NT2/D1 (cell line): Measurements from ENCODE around the gene SLC16A4.

Experiments
- DNase-seq: peaks from one replicate; pipeline ENCODE4 v3.0.0-alpha.2; 2011; ENCODE audit warnings: low read depth, low spot score
- H3K27me3 ChIP-seq: 2 replicates; pipeline ENCODE4 v1.6.0; 2011; ENCODE audit warnings: mild to moderate bottlenecking; ENCODE audit not compliant: insufficient read length, insufficient read depth
- H3K36me3 ChIP-seq: 2 replicates; pipeline ENCODE4 v1.6.1; 2011; ENCODE audit warnings: mild to moderate bottlenecking, low read length, mixed read lengths; ENCODE audit not compliant: insufficient read depth, insufficient read length
- H3K4me1 ChIP-seq: 2 replicates; pipeline ENCODE4 v1.5.1; 2011; ENCODE audit not compliant: insufficient read depth, insufficient read length
- H3K4me3 ChIP-seq: 2 replicates; pipeline ENCODE4 v1.5.1; 2011; ENCODE audit warnings: low read depth; ENCODE audit not compliant: insufficient read length
- H3K9ac ChIP-seq: 2 replicates; pipeline ENCODE4 v1.6.0; 2011; ENCODE audit warnings: low read depth; ENCODE audit not compliant: insufficient read length
- H3K9me3 ChIP-seq: 2 replicates; pipeline ENCODE4 v1.5.1; 2011; ENCODE audit warnings: mild to moderate bottlenecking, low read length; ENCODE audit not compliant: insufficient read depth
- SUZ12 ChIP-seq: IDR thresholded peaks from 2 replicates; pipeline ENCODE4 v1.6.1; 2011; ENCODE audit not compliant: insufficient read length, insufficient read depth; ENCODE audit errors: extremely low read depth
- YY1 ChIP-seq: IDR thresholded peaks from 2 replicates; pipeline ENCODE4 v1.6.1; 2011; ENCODE audit not compliant: insufficient read length, insufficient read depth
- ZNF274 ChIP-seq: IDR thresholded peaks from 2 replicates; pipeline ENCODE4 v1.6.1; 2011; ENCODE audit warnings: mild to moderate bottlenecking, low read depth, low read length

Gene SLC16A4

DNA sequence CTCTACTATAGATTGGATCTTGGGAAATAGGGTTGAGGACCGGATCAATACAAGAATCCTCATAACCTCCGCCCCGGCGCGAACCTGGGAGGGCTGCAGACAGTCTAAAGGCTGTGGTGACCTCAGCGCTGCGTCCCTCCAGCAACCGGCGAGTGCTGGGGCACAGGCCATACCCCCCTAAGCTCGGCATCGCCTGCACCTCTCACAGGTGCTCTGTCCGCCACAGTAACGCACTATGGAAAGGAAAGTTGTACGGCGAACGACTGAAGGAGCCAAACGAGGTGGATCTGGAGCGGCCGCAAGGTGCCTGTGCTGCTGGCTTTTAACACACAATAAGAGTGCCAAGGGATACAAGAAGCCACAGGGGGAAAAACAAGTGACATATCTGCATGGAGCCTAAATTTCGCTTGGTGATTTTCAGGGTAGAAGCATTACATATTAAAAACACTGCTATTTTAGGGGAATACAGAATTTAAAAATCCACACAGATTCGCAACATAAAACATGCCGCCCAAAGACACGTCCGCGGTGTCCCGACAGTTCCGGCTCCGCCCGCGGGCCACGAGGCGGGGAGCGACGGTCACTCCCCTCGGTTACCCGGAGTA, 53.0 kb downstream of the SLC16A4 start:
- H3K9ac ChIP-seq = peak overlapping the region; percentile 96
- peak; percentile 15 for DNase-seq
- peaks cover 8% of the 10 kb centered on the region for H3K4me1 ChIP-seq
- no peaks in the 10 kb centered on the region for H3K9me3 ChIP-seq
- peak overlapping the region; percentile 98 for H3K4me3 ChIP-seq
- peaks cover 28% of the 10 kb centered on the region for H3K36me3 ChIP-seq
- no peaks in the 10 kb centered on the region for H3K27me3 ChIP-seq
- TF ChIP-seq YY1 (no peak), SUZ12 (no peak), ZNF274 (no peak)

DNA sequence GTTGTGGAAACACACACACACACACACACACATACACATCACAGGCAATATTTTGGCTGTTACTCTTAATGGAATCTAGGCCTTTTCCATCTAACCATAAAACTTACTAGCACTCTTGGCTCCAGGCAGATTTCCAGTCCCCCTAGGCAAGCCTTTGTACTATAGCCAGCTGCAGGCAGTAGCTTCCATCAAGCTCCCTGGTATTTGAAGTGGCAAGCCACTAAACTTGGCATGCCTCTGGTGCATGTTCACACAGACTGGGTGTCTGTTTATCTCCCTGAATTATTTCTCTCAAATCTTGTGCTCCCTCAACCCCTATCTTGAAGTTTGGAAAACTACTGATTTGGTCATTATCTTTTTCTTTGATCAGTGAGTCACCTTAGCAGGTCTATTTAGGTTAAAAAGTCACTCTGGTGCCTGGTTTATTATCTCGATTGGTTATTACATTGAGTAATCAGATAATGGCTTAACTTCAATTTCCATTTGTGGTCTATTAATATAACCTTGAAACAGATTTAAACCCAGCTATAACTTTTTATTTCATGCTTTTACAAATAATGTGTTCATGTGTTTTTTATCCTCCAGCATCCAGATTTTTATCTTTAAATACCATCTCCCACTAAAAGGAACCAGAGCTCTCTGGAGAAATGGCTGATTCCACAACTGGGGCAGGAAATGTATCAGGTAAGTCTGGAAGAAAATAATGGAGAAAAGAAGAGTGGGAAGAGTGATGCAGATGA, 54.4 kb downstream of the SLC16A4 start:
- Histone ChIP-seq H3K4me3 (no peak overlapping the region), H3K9ac (no peak overlapping the region)

GRCh38 chr1:110335265-110335664, 55.6 kb downstream of the SLC16A4 start:
- Histone ChIP-seq H3K9ac (no peak overlapping the region), H3K4me3 (no peak overlapping the region), H3K27me3 (no peaks in the 10 kb centered on the region), H3K9me3 (no peaks in the 10 kb centered on the region), H3K4me1 (no peaks in the 10 kb centered on the region), H3K36me3 (peaks cover 3% of the 10 kb centered on the region)
- TF ChIP-seq ZNF274 (no peak), SUZ12 (no peak), YY1 (no peak)
- no peak for DNase-seq

More for the DNA sequence above, 54.4 kb downstream of the SLC16A4 start:
- DNase-seq = no peak
- Histone ChIP-seq H3K4me1 (peaks cover 8% of the 10 kb centered on the region), H3K27me3 (no peaks in the 10 kb centered on the region), H3K9me3 (no peaks in the 10 kb centered on the region), H3K36me3 (peaks cover 15% of the 10 kb centered on the region)
- TF ChIP-seq YY1 (no peak), ZNF274 (no peak), SUZ12 (no peak)

- Histone ChIP-seq H3K4me1 (no peaks in the 10 kb centered on the region), H3K4me3 (no peak overlapping the region), H3K9ac (no peak overlapping the region), H3K27me3 (no peaks in the 10 kb centered on the region), H3K36me3 (no peaks in the 10 kb centered on the region), H3K9me3 (peaks cover 4% of the 10 kb centered on the region; the same call in 1 of the 2 replicates)
- TF ChIP-seq ZNF274 (no peak), YY1 (no peak), SUZ12 (no peak)
- DNase-seq = no peak
These were observed 62.1 kb downstream of the SLC16A4 start for GRCh38 chr1:110328700-110329099.

GRCh38 chr1:110328274-110328673, 62.6 kb downstream of the SLC16A4 start:
- Histone ChIP-seq H3K9me3 (peaks cover 4% of the 10 kb centered on the region; the same call in 1 of the 2 replicates), H3K4me1 (no peaks in the 10 kb centered on the region), H3K36me3 (no peaks in the 10 kb centered on the region), H3K4me3 (no peak overlapping the region), H3K9ac (no peak overlapping the region), H3K27me3 (no peaks in the 10 kb centered on the region)
- no peak for DNase-seq
- TF ChIP-seq SUZ12 (no peak), ZNF274 (no peak), YY1 (no peak)

- Histone ChIP-seq H3K36me3 (no peaks in the 10 kb centered on the region), H3K4me1 (no peaks in the 10 kb centered on the region), H3K9ac (no peak overlapping the region), H3K4me3 (no peak overlapping the region), H3K9me3 (peaks cover 4% of the 10 kb centered on the region; the same call in 1 of the 2 replicates), H3K27me3 (no peaks in the 10 kb centered on the region)
- DNase-seq = no peak
- TF ChIP-seq YY1 = no peak
- TF ChIP-seq ZNF274 = no peak
- no peak for TF ChIP-seq SUZ12
These were observed 64.0 kb downstream of the SLC16A4 start for GRCh38 chr1:110326826-110327225.

DNA sequence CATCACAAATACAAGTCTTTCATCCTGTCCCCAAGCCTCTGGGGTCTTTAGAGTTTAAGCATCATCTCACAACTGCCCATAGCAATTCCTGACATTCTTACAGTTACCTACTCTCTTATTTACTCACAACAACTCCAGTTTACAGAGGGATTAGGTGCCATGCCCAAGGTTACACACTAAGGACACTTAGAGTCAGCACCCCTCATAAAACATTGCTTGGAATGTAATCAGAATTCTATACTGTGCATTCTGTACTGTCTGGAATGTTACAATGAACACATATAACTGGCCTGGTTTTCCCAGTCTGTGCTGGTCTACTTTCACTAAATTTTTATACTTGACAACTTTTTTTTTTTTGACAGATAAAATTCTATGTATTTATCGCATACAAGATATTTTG, 66.2 kb downstream of the SLC16A4 start:
- Histone ChIP-seq H3K36me3 (no peaks in the 10 kb centered on the region), H3K27me3 (no peaks in the 10 kb centered on the region), H3K4me1 (no peaks in the 10 kb centered on the region), H3K9me3 (peaks cover 6% of the 10 kb centered on the region; the same call in 1 of the 2 replicates), H3K9ac (no peak overlapping the region), H3K4me3 (no peak overlapping the region)
- no peak for TF ChIP-seq YY1
- no peak for DNase-seq
